Pancreas (tissue), 10 donors: ENCODE measurements around the gene AKAP6. TPM values are rescaled to one million over a fixed set of nuclear protein-coding genes. Genes with fewer than 3 reads are reported as not detected.

Experiments used
- ATAC-seq, 4 donors: fragments of 200-7000 bp; cut with Tn5 transposase; one replicate each; pipeline versions ENCODE4 v1.8.0 to v1.9.1; 2020; ENCODE audit warnings: mild to moderate bottlenecking in 4 of 4, moderate library complexity in 4 of 4
- DNase-seq, 6 donors: peaks; one replicate each; pipeline ENCODE4 v3.0.0-alpha.2; 2020
- FAIRE-seq: peaks from 2 replicates; lab custom pipeline; 2012; peaks lifted over from hg19 to GRCh38; lab: Jason Lieb, UNC
- H3K27ac ChIP-seq, 4 donors: fragments of 200-600 bp; sonication (generic); 1 replicate in 3 of 4; 2 replicates in 1 of 4; pipeline versions ENCODE4 v1.5.0 to v1.8.0; 2020
- H3K27me3 ChIP-seq, 4 donors: fragments of 200-600 bp; one replicate each; pipeline ENCODE4 v1.8.0; 2021
- H3K36me3 ChIP-seq, 3 donors: fragments of 200-600 bp; sonication (generic) in 1 of 3; one replicate each; pipeline versions ENCODE4 v1.5.0 to v1.8.0; 2020 to 2021
- H3K4me1 ChIP-seq, 3 donors: fragments of 200-600 bp; one replicate each; pipeline ENCODE4 v1.8.0; 2021
- H3K4me3 ChIP-seq, 4 donors: fragments of 200-600 bp; sonication (generic) in 2 of 4; one replicate each; pipeline versions ENCODE4 v1.5.0 to v1.8.0; 2020 to 2021
- H3K9me3 ChIP-seq, 4 donors: fragments of 200-600 bp; one replicate each; pipeline ENCODE4 v1.8.0; 2021
- CTCF ChIP-seq, 4 donors: fragments of 200-600 bp; sonication (generic) in 3 of 4; IDR thresholded peaks; one replicate each; pipeline versions ENCODE4 v1.5.0 to v1.8.0; 2021; ENCODE audit warnings: antibody characterized with exemption in 4 of 4
- WGBS, 2 donors: extraction: QIAGEN DNeasy Blood & Tissue Kit; methylation state at CpG; one replicate each; pipeline ENCODE4 v1.1.7; 2013; 5-methylcytosine and 5-hydroxymethylcytosine counted together
- intact Hi-C, 3 donors: fragments of 100-400 bp; cut with DNase I; formaldehyde crosslinking; loops; one replicate each; pipeline versions ENCODE4 v1.11.1 to v1.14.2; 2022
- polyA plus RNA-seq, 2 donors: library from polyadenylated mRNA; stranded (reverse); fragments of 200-250 nt; gene quantifications; one replicate each; pipeline ENCODE4 v1.2.3, GENCODE V29; 2013
- total RNA-seq, 6 donors: library from RNA; stranded (reverse); fragmentation: NEBNext Ultra II Directional in 4 of 6; extraction: Animal tissue kit (Norgen Biotek cat#: 25700) in 4 of 6; gene quantifications; one replicate each; pipeline versions ENCODE4 v1.2.1 to v1.2.4, GENCODE V29; 2021 to 2023
- donor health status: healthy with polysubstance abuse.
- donor health status: DM: no; HTN: no; CAD: no; lungs with moderate emphysema.
- donor health status: DM: no; HTN: no; CAD: no.
- donor health status: control.
- donor health status: control.
- donor health status: Bipolar disorder and iron deficiency.
- donor health status: DM: yes; HTN: yes; CAD: no.
- donor health status: DM: no; HTN: no; CAD: no.
- donor health status: DM: no; HTN: no; CAD: no.
- donor health status: DM: yes; HTN: yes; CAD: no.

The AKAP6 gene
- total and polyA plus RNA-seq, 8 donors = 0.34 to 2.2 (median 1.8) TPM

DNA sequence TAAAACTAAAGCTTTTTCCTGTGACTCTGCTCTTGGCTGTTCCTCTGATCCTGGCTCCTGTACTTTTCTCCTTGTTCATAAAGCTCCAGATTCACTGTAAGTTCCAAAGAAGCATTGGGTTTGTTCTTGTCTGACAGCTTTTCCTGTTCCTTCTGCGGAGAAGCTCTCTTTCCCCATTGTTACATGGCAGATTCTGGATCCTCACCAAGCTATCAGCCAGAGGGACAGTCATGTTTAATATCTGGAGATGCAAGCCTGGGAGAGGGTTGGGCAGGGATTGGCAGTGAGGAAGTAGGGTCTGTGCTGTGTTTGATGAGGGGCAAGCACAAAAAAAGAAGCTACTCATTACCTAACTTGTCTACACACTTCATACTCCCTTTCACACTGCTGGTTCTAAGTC is 107.9 kb downstream of the AKAP6 start:
- no peaks in the 10 kb centered on the region for H3K36me3 ChIP-seq
- FAIRE-seq = no peak
- no peak for TF ChIP-seq CTCF (IDR thresholded peaks at IDR 0.05)
- no peaks in the 10 kb centered on the region for H3K4me1 ChIP-seq
- H3K27ac ChIP-seq = no peak overlapping the region
- H3K27me3 ChIP-seq = no peaks in the 10 kb centered on the region
- no peak overlapping the region for H3K4me3 ChIP-seq
- WGBS, 2 donors = 81 to 94% methylated on average over 1 of the region's 1 CpG
- no peaks in the 10 kb centered on the region for H3K9me3 ChIP-seq
- no peak for DNase-seq
- ATAC-seq = no peak
- intact Hi-C loops = no loop called here

DNA sequence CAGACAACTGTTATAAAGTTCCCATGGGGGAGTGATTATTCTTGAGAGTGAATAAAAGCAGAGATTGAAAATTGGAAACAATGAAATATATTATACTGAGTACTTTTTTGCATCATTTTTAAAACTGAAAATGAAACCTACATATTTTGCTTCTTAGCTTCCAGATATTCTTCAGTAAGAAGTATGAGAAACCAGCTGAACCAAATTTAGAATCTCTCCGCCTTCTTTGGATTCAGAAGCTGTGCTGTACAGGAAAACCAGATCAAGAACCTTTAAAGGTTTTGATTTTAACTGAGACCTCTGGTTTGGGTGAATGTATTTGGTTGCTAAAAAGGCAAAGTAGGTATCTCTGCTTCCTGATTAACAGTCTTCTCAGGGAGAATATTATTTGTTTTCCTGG is 109.4 kb downstream of the AKAP6 start:
- intact Hi-C loops = no loop called here
- 86 to 88% methylated on average over 1 of the region's 1 CpG for WGBS, 2 donors
- no peak for FAIRE-seq
- Histone ChIP-seq H3K27ac (no peak overlapping the region), H3K9me3 (no peaks in the 10 kb centered on the region), H3K27me3 (no peaks in the 10 kb centered on the region), H3K36me3 (no peaks in the 10 kb centered on the region), H3K4me3 (no peak overlapping the region), H3K4me1 (no peaks in the 10 kb centered on the region)
- no peak for TF ChIP-seq CTCF (IDR thresholded peaks at IDR 0.05)
- DNase-seq = no peak
- ATAC-seq = no peak

- FAIRE-seq = no peak
Observed at GRCh38 chr14:32443890-32444661, 115.0 kb downstream of the AKAP6 start.

GRCh38 chr14:32447371-32447770 is 118.3 kb downstream of the AKAP6 start:
- H3K27me3 ChIP-seq = no peaks in the 10 kb centered on the region
- DNase-seq (no peak), ATAC-seq (no peak), FAIRE-seq (no peak)
- no peak for TF ChIP-seq CTCF (IDR thresholded peaks at IDR 0.05)
- intact Hi-C loops = no loop called here
- no peak overlapping the region for H3K27ac ChIP-seq
- H3K4me1 ChIP-seq = no peaks in the 10 kb centered on the region
- H3K9me3 ChIP-seq = no peaks in the 10 kb centered on the region
- no peak overlapping the region for H3K4me3 ChIP-seq
- 75 to 88% methylated on average over 3 of the region's 3 CpGs for WGBS, 2 donors
- H3K36me3 ChIP-seq = no peaks in the 10 kb centered on the region

More at GRCh38 chr14:32443890-32444661, 115.0 kb downstream of the AKAP6 start:
- Histone ChIP-seq H3K27me3 (no peaks in the 10 kb centered on the region), H3K4me1 (no peaks in the 10 kb centered on the region), H3K9me3 (no peaks in the 10 kb centered on the region), H3K4me3 (no peak overlapping the region), H3K27ac (no peak overlapping the region), H3K36me3 (no peaks in the 10 kb centered on the region)
- TF ChIP-seq CTCF (IDR thresholded peaks at IDR 0.05) = no peak
- WGBS, 2 donors = 84 to 93% methylated on average over 3 of the region's 3 CpGs
- DNase-seq (no peak), ATAC-seq (no peak)
- intact Hi-C loops = no loop called here

DNA sequence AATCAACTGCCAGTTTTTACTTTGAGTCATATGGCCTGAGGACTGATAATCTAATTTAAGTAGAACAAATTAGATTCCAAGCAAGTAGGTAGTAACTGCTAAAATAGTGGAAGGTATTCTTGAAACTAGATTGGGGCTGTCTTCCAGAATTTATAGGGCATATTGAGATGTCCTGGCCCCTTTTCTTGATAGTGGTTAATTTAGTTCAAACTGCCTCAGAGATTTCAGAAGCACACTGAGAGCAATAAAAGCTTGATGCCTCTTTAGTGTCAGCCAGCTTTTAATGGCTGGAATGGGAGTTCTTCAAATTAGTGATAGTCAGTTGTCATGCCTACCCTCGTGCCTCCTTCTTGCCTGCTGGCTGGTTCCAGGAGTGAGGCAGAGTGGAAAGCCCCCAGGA is 120.5 kb downstream of the AKAP6 start:
- H3K27ac ChIP-seq = no peak overlapping the region
- H3K4me1 ChIP-seq = no peaks in the 10 kb centered on the region
- H3K9me3 ChIP-seq = no peaks in the 10 kb centered on the region
- whole genome bisulfite sequencing, 2 donors = 76 to 88% methylated on average over 1 of the region's 1 CpG
- H3K36me3 ChIP-seq = no peaks in the 10 kb centered on the region
- intact Hi-C loops = no loop called here
- H3K27me3 ChIP-seq = no peaks in the 10 kb centered on the region
- ATAC-seq (no peak), DNase-seq (no peak), FAIRE-seq (no peak)
- no peak for TF ChIP-seq CTCF (IDR thresholded peaks at IDR 0.05)
- H3K4me3 ChIP-seq = no peak overlapping the region
